Heart left ventricle (tissue), 16 donors: Measurements from ENCODE around the gene SLC25A22. TPM values are rescaled to one million over a fixed set of nuclear protein-coding genes. Genes with fewer than 3 reads are reported as not detected.

ENCODE experiments used
- ATAC-seq, 4 donors: fragments of 200-7000 bp; cut with Tn5 transposase; one replicate each; pipeline ENCODE4 v1.9.1; 2020 to 2022; ENCODE audit warnings: moderate library complexity in 4 of 4, mild to moderate bottlenecking in 3 of 4, moderate number of reproducible peaks in 1 of 4
- DNase-seq, 5 donors: peaks; one replicate each; pipeline ENCODE4 v3.0.0-alpha.2; 2020
- H3K27ac ChIP-seq, 12 donors: fragments of 200-600 bp; sonication (generic) in 4 of 12; one replicate each; pipeline versions ENCODE4 v1.5.0 to v1.8.0; 2016 to 2022; ENCODE audit warnings: mild to moderate bottlenecking in 2 of 12
- H3K27me3 ChIP-seq, 9 donors: fragments of 200-600 bp; sonication (generic) in 2 of 9; one replicate each; pipeline versions ENCODE4 v1.5.1 to v1.8.0; 2016 to 2022; ENCODE audit warnings: mild to moderate bottlenecking in 3 of 9
- H3K36me3 ChIP-seq, 9 donors: fragments of 200-600 bp; sonication (generic) in 2 of 9; one replicate each; pipeline versions ENCODE4 v1.5.0 to v1.8.0; 2018 to 2022; ENCODE audit warnings: mild to moderate bottlenecking in 2 of 9
- H3K4me1 ChIP-seq, 12 donors: fragments of 200-600 bp; sonication (generic) in 4 of 12; one replicate each; pipeline versions ENCODE4 v1.5.0 to v1.8.0; 2016 to 2022; ENCODE audit warnings: mild to moderate bottlenecking in 3 of 12
- H3K4me3 ChIP-seq, 12 donors: fragments of 200-600 bp; sonication (generic) in 4 of 12; one replicate each; pipeline versions ENCODE4 v1.5.0 to v1.8.0; 2017 to 2022; ENCODE audit warnings: mild to moderate bottlenecking in 9 of 12, moderate library complexity in 4 of 12
- H3K9me3 ChIP-seq, 12 donors: fragments of 200-600 bp; sonication (generic) in 4 of 12; one replicate each; pipeline versions ENCODE4 v1.5.0 to v1.8.0; 2016 to 2022; ENCODE audit warnings: mild to moderate bottlenecking in 1 of 12
- CTCF ChIP-seq, 12 donors: fragments of 200-600 bp; sonication (generic) in 4 of 12; IDR thresholded peaks; one replicate each; pipeline versions ENCODE4 v1.5.0 to v1.8.0; 2018 to 2022; ENCODE audit warnings: antibody characterized with exemption in 12 of 12, mild to moderate bottlenecking in 5 of 12
- POLR2A ChIP-seq, 2 donors: fragments of 450-650 bp; IDR thresholded peaks; one replicate each; pipeline ENCODE4 v1.6.1; 2017; ENCODE audit warnings: antibody characterized with exemption in 2 of 2, mild to moderate bottlenecking in 2 of 2, moderate library complexity in 2 of 2
- WGBS, 4 donors: extraction: QIAGEN DNeasy Blood & Tissue Kit in 2 of 4; methylation state at CpG; one replicate each; pipeline versions ENCODE4 v1.1.5 to v1.1.7; 2013 to 2018; 5-methylcytosine and 5-hydroxymethylcytosine counted together
- intact Hi-C, 10 donors: fragments of 100-400 bp; cut with DNase I; formaldehyde crosslinking; loops; one replicate each; pipeline versions ENCODE4 v1.11.1 to v1.14.2; 2022
- polyA plus RNA-seq, 2 donors: library from polyadenylated mRNA; stranded (reverse); fragments of 200-250 nt; gene quantifications; one replicate each; pipeline ENCODE4 v1.2.3, GENCODE V29; 2013
- total RNA-seq, 9 donors: library from RNA; depleted of rRNA in 2 of 9; stranded (reverse); fragments of >200 nt in 2 of 9; fragmentation: NEBNext Ultra II Directional in 3 of 9; extraction: Animal tissue kit (Norgen Biotek cat#: 25700) in 3 of 9; gene quantifications; one replicate each; pipeline versions ENCODE4 v1.1.0 to v1.2.4, GENCODE V29; 2016 to 2023
- donor health status: ischemic (EF 13 %, LVEDD 7.1; RV severe dilation, severe dysfunction).
- donor health status: healthy with polysubstance abuse.
- donor health status: DM: no; HTN: yes; CAD: no.
- donor health status: DM: no; HTN: no; CAD: no.
- donor health status: ischemic (EF 25% LVEDD 6.9; RV normal size, moderate dysfunction).
- donor health status: ischemic (EF 25% LVEDD 5.7; RV mildly dilated, moderate dysfunction).
- donor health status: healthy.
- donor health status: DM: yes; HTN: yes; CAD: no.
- donor health status: ischemic (EF 35%, LVEDD 5.7; RV mildly dilated, moderate dysfunction).
- donor health status: nonischemic (EF 11% LVEDD 7.7; RV severe dilation, severe dysfunction).
- donor health status: DM: yes; HTN: yes; CAD: no.
- donor health status: PGD.
- donor health status: ischemic (EF 29% LVEDD 5.4; RV normal size, mild dysfunction).
- donor health status: nonischemic (EF 23%, LVEDD 6.1; RV moderate dilation, normal function).

Gene SLC25A22
- total and polyA plus RNA-seq, 11 donors = 2.1 to 12.8 (median 4.4) TPM

- no peak overlapping the region for H3K4me3 ChIP-seq
- peak overlapping the region in 1 of 12 donors; percentile 91 for H3K27ac ChIP-seq
- intact Hi-C loops = no loop called here
- TF ChIP-seq POLR2A (IDR thresholded peaks at IDR 0.05) = no peak
- TF ChIP-seq CTCF (IDR thresholded peaks at IDR 0.05) = no peak
- H3K27me3 ChIP-seq = peaks cover 0 to 8% (median 0%) of the 10 kb centered on the region in 9 donors
- no peak for DNase-seq
- ATAC-seq = no peak
- H3K9me3 ChIP-seq = no peaks in the 10 kb centered on the region
- 89 to 91% (median 90%) methylated on average over 43 to 53 of the region's 53 CpGs for WGBS, 4 donors
- peaks cover 10 to 69% (median 51%) of the 10 kb centered on the region in 12 donors for H3K4me1 ChIP-seq
- H3K36me3 ChIP-seq = peaks cover 0 to 43% (median 30%) of the 10 kb centered on the region in 9 donors
Measured at GRCh38 chr11:823441-824291, 25.6 kb upstream of the SLC25A22 start.

DNA sequence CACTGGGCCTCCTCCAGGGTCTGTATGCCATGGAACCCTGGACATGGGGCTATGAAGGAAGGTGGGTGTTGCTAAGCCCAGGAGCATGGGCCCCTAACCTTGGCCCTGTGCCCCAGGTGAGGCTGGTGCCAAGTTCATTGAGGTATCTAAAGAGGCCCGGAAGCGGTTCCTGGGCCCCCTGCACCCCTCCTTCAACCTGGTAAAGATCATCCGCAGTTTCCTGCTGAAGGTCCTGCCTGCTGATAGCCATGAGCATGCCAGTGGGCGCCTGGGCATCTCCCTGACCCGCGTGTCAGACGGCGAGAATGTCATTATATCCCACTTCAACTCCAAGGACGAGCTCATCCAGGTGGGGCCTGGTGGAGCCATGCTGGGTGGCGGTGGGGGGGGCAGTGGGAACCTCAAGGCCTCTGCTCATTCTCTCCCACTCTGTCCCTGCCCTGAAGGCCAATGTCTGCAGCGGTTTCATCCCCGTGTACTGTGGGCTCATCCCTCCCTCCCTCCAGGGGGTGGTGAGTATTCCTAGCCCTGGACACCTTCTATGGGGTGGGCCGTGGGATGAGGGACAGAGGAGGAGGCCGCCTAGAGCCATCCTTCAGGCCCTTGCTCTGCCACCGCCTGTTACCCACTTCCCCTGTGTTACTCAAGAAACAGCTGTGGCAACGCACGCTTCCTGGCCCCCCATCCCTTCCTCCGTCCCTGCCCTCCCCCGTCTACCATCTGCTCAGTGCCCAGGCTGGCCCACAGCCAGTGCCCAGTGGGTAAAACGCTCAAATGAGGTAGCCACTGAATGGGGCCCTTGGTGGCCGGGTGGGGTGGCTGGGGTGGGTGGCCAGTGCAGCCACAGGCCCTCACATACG, 23.7 kb upstream of the SLC25A22 start:
- WGBS, 4 donors = 63 to 68% (median 68%) methylated on average over 18 to 22 of the region's 22 CpGs
- no peaks in the 10 kb centered on the region for H3K9me3 ChIP-seq
- peak overlapping the region in 11 of 12 donors; percentile 91 to 100 (median 97) for H3K27ac ChIP-seq
- peak in 1 of 4 donors; percentile 0 for ATAC-seq
- H3K27me3 ChIP-seq = peaks cover 0 to 1% (median 0%) of the 10 kb centered on the region in 9 donors
- peaks cover 10 to 53% (median 36%) of the 10 kb centered on the region in 12 donors for H3K4me1 ChIP-seq
- peak in 2 of 5 donors; percentile 74 to 78 for DNase-seq
- H3K36me3 ChIP-seq = peaks cover 0 to 43% (median 30%) of the 10 kb centered on the region in 9 donors
- intact Hi-C loops = no loop called here
- H3K4me3 ChIP-seq = peak overlapping the region in 8 of 12 donors; percentile 74 to 99 (median 94)
- TF ChIP-seq CTCF (IDR thresholded peaks at IDR 0.05) = no peak
- TF ChIP-seq POLR2A (IDR thresholded peaks at IDR 0.05) = no peak

DNA sequence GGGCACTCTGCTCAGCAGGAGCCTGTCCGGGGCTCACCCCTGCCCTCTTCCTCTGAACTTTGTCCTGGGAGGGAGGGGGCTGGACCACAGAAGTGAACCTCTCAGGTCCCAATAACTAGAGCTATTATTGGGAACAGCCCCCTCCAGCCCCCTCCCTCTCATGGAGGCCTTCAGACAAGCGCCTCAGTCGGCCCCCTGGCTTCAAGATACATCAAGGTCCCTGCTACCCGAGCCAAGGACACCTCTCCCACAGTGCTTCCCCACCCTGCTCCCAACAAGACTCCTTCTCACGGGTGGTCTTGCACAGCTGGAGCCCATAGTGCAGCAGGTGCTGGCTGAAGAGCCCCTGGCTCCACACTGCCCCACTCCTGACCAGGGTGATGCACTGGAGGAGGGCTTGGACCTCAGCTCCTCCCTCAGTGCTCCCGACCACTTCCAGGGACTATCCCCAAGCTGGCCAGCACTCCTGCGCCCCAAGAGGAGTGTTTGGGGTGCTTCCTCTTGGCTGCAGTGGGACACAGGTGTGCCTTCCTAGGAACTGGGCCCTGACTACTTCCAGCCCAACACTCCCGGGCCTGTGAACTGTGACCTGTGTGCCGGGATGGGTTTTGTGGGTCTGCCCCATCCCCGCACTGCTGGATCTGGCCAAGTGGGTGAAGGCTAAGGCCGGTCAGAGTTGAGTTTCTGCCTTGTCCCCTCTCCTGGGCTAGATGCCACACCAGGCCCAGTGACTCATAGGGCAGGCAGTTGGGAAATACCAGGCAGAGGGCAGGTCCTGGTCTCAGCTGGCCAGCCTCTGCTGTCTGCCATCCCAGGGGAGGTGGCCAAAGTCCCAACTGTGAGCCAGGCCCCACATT, 22.8 kb upstream of the SLC25A22 start:
- Histone ChIP-seq H3K36me3 (peaks cover 0 to 43% (median 30%) of the 10 kb centered on the region in 9 donors), H3K27me3 (no peaks in the 10 kb centered on the region), H3K4me1 (peaks cover 10 to 45% (median 28%) of the 10 kb centered on the region in 12 donors), H3K4me3 (peak overlapping the region; percentile 74 to 99 (median 88)), H3K27ac (peak overlapping the region; percentile 91 to 100 (median 96)), H3K9me3 (no peaks in the 10 kb centered on the region)
- intact Hi-C loops = no loop called here
- WGBS, 4 donors = 37 to 50% (median 45%) methylated on average over 5 to 11 of the region's 11 CpGs
- DNase-seq (peak; percentile 83 to 91 (median 87)), ATAC-seq (peak; percentile 62 to 81 (median 72))
- no peak for TF ChIP-seq POLR2A (IDR thresholded peaks at IDR 0.05)
- TF ChIP-seq CTCF (IDR thresholded peaks at IDR 0.05) = no peak
